ENCODE results near the gene OTX1. TPM values are rescaled to one million over a fixed set of nuclear protein-coding genes. Genes with fewer than 3 reads are reported as not detected.

OTX1 gene
- total and polyA plus RNA-seq, 9 of the 15 experiments (the other 6 are each of a cell fraction or from before 2014, with no cell fraction given) = 0.18 to 7.1 (median 0.58) TPM

DNA sequence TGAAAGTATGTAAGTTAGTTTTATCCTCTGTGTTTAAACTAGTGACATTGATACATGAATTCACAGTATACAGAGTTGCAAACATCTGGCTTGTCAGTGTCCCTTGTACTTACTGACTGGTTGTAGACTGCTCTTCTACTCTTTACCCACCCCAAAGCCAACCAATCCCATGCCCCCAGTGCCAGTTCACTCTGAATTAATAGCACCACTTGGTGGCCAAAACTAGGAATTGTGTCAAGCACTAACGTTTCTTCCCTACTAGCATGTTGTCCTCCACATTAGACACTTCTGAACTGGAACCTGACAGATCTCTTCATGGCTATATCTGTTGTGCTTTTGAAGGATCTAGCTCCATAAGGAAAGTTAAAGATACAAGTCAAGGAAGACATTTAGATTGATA, 27.2 kb upstream of the OTX1 start (continued):
- TF ChIP-seq ZNF408 (CRISPR knock-in tag; IDR thresholded peaks at IDR 0.05; ENCODE audit: low read depth) (no peak), REST (IDR thresholded peaks at IDR 0.05; ENCODE audit: borderline replicate concordance) (peak; percentile 43; the same call in 1 of the 2 replicates), REST (CRISPR knock-in tag; IDR thresholded peaks at IDR 0.05; ENCODE audit: low read depth) (no peak), SIRT6 (IDR thresholded peaks at IDR 0.05; ENCODE audit: low read depth, low read length) (no peak)
